ENCODE data around the gene CHST11.

The CHST11 gene

DNA sequence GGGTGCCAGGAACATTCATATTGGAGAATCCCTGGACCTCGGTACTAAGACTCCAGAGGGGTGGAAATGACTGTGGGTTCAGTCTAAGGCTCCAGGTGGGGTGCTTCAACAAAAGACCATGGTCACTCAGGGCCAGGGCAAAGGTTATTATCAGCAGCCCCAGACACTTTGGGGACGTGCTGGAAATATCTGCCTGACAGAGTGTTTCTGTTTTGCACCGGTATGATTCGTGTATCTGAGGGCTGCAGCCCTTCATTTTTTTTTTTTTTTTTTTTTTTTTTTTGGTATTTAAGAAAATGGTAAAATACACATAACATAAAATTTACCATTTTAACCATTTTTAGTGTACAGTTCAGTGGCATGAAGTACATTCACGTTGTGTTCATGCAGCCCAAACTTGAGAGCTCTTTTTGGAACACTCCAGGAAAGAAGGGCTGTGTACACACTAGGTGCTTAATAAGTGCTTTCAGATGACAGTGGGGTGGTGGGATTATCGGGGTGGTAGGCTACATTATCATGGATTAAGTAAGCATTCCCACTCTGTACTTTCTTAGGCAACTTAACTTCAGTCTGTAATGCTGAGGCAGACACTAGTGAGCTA lies 120.3 kb downstream of the CHST11 start:
- Mint-ChIP-seq H3K4me1 (ENCODE audit: low read depth in 2 of 2) (peaks cover 60 to 71% of the 10 kb centered on the region in 2 donors), H3K27me3 (no peaks in the 10 kb centered on the region), H3K9me3 (no peaks in the 10 kb centered on the region), H3K27ac (peak overlapping the region; percentile 67), H3K4me3 (no peak overlapping the region), H3K36me3 (ENCODE audit: insufficient read depth) (no peaks in the 10 kb centered on the region)
- ATAC-seq (replicated peaks) (no peak), DNase-seq (no peak)

DNA sequence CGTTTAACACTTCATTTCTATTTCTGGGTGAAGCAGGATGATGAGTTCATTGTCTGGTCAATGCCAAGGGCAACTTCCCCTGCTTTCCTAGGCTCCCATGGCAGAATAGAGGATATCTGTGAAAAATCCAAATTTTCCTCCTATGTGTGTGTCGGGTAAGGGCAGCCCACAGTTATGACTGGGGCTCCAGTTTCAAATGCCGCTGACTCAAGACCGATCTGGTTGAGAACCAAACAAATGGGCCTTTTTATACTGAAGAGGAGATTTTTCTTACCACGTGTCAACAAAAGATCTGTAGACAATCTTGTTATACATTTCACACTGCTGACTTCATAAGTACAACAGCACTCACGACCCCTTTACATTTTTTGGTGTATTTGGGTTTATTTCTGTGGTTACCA lies 120.8 kb downstream of the CHST11 start:
- ATAC-seq (replicated peaks) = peak; percentile 16
- Mint-ChIP-seq H3K9me3 (no peaks in the 10 kb centered on the region), H3K4me3 (peak overlapping the region in 1 of 2 donors; percentile 17), H3K27ac (peak overlapping the region; percentile 63 to 67), H3K36me3 (ENCODE audit: insufficient read depth) (no peaks in the 10 kb centered on the region), H3K27me3 (no peaks in the 10 kb centered on the region), H3K4me1 (ENCODE audit: low read depth in 2 of 2) (peaks cover 63 to 72% of the 10 kb centered on the region in 2 donors)
- no peak for DNase-seq

- Mint-ChIP-seq H3K4me1 (ENCODE audit: low read depth in 2 of 2) (peaks cover 69 to 78% of the 10 kb centered on the region in 2 donors), H3K9me3 (no peaks in the 10 kb centered on the region), H3K27me3 (no peaks in the 10 kb centered on the region), H3K27ac (peak overlapping the region; percentile 50 to 63), H3K36me3 (ENCODE audit: insufficient read depth) (no peaks in the 10 kb centered on the region), H3K4me3 (no peak overlapping the region)
- ATAC-seq (replicated peaks) (no peak), DNase-seq (no peak)
Measured at GRCh38 chr12:104578453-104578852, 121.7 kb downstream of the CHST11 start.

DNA sequence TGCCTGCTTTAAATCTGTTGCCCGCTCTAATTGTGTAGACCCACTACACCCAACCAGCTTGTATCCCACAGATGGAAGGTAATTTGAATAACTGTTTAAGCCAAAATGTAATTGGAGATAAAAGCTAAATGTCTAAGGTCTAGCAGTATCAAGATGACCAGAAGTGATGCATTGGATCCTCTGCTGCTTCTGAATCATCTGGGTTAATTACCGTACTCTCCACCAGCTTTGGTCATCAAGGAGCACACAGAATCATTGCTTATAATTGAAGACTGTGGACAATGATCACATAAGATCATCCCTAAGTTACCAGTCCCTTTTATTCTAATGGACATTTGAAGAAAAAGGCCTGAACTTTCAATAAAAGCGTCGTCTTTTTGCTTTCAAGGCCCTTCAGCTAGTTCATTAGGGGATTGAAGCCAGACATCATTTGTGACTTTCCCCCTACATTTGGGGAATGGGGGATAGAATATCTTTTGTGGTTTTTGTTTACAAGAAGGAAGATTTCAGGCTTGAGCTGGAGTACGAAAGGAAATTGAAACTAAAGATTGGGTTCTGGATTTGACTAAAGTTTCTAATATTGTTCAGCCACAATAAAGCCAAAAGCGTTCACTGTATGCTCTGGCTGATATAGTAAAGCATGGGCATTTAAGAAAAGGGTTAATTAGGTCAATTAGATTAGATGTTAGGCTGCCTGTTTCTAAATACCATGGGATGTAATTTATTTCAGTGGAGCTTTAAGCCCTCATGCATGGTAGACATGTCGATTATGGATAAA lies 123.2 kb downstream of the CHST11 start:
- Mint-ChIP-seq H3K36me3 (ENCODE audit: insufficient read depth) (no peaks in the 10 kb centered on the region), H3K4me3 (peak overlapping the region; percentile 13 to 21), H3K27ac (peak overlapping the region; percentile 50 to 71), H3K9me3 (no peaks in the 10 kb centered on the region), H3K4me1 (ENCODE audit: low read depth in 2 of 2) (peaks cover 73 to 88% of the 10 kb centered on the region in 2 donors), H3K27me3 (no peaks in the 10 kb centered on the region)
- ATAC-seq (replicated peaks) (no peak), DNase-seq (no peak)

- Mint-ChIP-seq H3K4me3 (no peak overlapping the region), H3K4me1 (ENCODE audit: low read depth in 2 of 2) (peaks cover 72 to 88% of the 10 kb centered on the region in 2 donors), H3K36me3 (ENCODE audit: insufficient read depth) (no peaks in the 10 kb centered on the region), H3K27me3 (no peaks in the 10 kb centered on the region), H3K27ac (peak overlapping the region; percentile 50 to 71), H3K9me3 (no peaks in the 10 kb centered on the region)
- ATAC-seq (replicated peaks) = no peak
- no peak for DNase-seq
Measured at GRCh38 chr12:104581005-104581570, 124.3 kb downstream of the CHST11 start.

DNA sequence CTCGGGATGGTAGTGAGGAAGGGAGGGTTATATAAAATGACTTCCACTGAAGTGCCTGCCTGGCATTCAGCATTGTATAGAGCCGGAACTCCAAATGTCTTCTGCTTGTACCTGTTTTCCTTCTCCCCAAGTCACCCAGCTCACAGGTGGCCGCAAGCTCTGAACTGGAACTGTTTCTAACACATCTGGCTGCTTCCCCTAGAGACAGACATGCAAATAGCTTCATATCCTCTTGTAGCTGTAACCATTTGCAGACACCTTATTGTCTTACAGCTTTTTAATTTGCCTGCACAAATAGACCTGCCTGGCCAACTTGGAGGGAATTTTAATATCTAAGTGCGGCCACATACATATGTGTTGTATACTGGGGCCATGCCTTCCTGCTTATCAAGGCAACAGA lies 126.0 kb downstream of the CHST11 start:
- Mint-ChIP-seq H3K27ac (peak overlapping the region; percentile 50 to 71), H3K4me3 (peak overlapping the region in 1 of 2 donors; percentile 3)
- ATAC-seq (replicated peaks) = peak; percentile 63

GRCh38 chr12:104583301-104583700 lies 126.6 kb downstream of the CHST11 start:
- ATAC-seq (replicated peaks) = no peak
- Mint-ChIP-seq H3K4me3 (no peak overlapping the region), H3K27me3 (no peaks in the 10 kb centered on the region), H3K27ac (peak overlapping the region; percentile 50 to 71), H3K36me3 (ENCODE audit: insufficient read depth) (no peaks in the 10 kb centered on the region), H3K9me3 (no peaks in the 10 kb centered on the region), H3K4me1 (ENCODE audit: low read depth in 2 of 2) (peaks cover 59 to 76% of the 10 kb centered on the region in 2 donors)
- DNase-seq = no peak

More for the DNA sequence above, 126.0 kb downstream of the CHST11 start:
- Mint-ChIP-seq H3K27me3 (no peaks in the 10 kb centered on the region), H3K4me1 (ENCODE audit: low read depth in 2 of 2) (peaks cover 62 to 81% of the 10 kb centered on the region in 2 donors), H3K9me3 (no peaks in the 10 kb centered on the region), H3K36me3 (ENCODE audit: insufficient read depth) (no peaks in the 10 kb centered on the region)
- no peak for DNase-seq

- Mint-ChIP-seq H3K27me3 (no peaks in the 10 kb centered on the region), H3K9me3 (no peaks in the 10 kb centered on the region), H3K4me1 (ENCODE audit: low read depth in 2 of 2) (peaks cover 54 to 69% of the 10 kb centered on the region in 2 donors), H3K27ac (peak overlapping the region; percentile 1 to 52), H3K36me3 (ENCODE audit: insufficient read depth) (peaks cover 8% of the 10 kb centered on the region), H3K4me3 (no peak overlapping the region)
- ATAC-seq (replicated peaks) = no peak
- DNase-seq = no peak
Measured at GRCh38 chr12:104585448-104586055, 128.8 kb downstream of the CHST11 start.

- no peaks in the 10 kb centered on the region for H3K27me3 Mint-ChIP-seq
- H3K4me1 Mint-ChIP-seq (ENCODE audit: low read depth in 2 of 2) = peaks cover 57 to 72% of the 10 kb centered on the region in 2 donors
- peak overlapping the region in 1 of 2 donors; percentile 52 for H3K27ac Mint-ChIP-seq
- peaks cover 8% of the 10 kb centered on the region for H3K36me3 Mint-ChIP-seq (ENCODE audit: insufficient read depth)
- DNase-seq = no peak
- H3K4me3 Mint-ChIP-seq = no peak overlapping the region
- H3K9me3 Mint-ChIP-seq = no peaks in the 10 kb centered on the region
- ATAC-seq (replicated peaks) = no peak
Measured at GRCh38 chr12:104586351-104586919, 129.7 kb downstream of the CHST11 start.

GRCh38 chr12:104588047-104588920 lies 131.5 kb downstream of the CHST11 start:
- H3K27ac Mint-ChIP-seq = peak overlapping the region; percentile 17 to 57
- no peak for DNase-seq
- H3K9me3 Mint-ChIP-seq = no peaks in the 10 kb centered on the region
- no peak overlapping the region for H3K4me3 Mint-ChIP-seq
- no peaks in the 10 kb centered on the region for H3K27me3 Mint-ChIP-seq
- peaks cover 8% of the 10 kb centered on the region for H3K36me3 Mint-ChIP-seq (ENCODE audit: insufficient read depth)
- H3K4me1 Mint-ChIP-seq (ENCODE audit: low read depth in 2 of 2) = peaks cover 47 to 72% of the 10 kb centered on the region in 2 donors
- no peak for ATAC-seq (replicated peaks)

- ATAC-seq (replicated peaks) (no peak), DNase-seq (no peak)
- peaks cover 41 to 72% of the 10 kb centered on the region in 2 donors for H3K4me1 Mint-ChIP-seq (ENCODE audit: low read depth in 2 of 2)
- peak overlapping the region; percentile 17 to 57 for H3K27ac Mint-ChIP-seq
- H3K9me3 Mint-ChIP-seq = no peaks in the 10 kb centered on the region
- H3K36me3 Mint-ChIP-seq (ENCODE audit: insufficient read depth) = peaks cover 9% of the 10 kb centered on the region
- no peaks in the 10 kb centered on the region for H3K27me3 Mint-ChIP-seq
- H3K4me3 Mint-ChIP-seq = no peak overlapping the region
Measured at GRCh38 chr12:104588921-104589590, 132.3 kb downstream of the CHST11 start.

- no peak for DNase-seq
- no peaks in the 10 kb centered on the region for H3K9me3 Mint-ChIP-seq
- no peaks in the 10 kb centered on the region for H3K27me3 Mint-ChIP-seq
- H3K4me3 Mint-ChIP-seq = no peak overlapping the region
- peaks cover 45 to 71% of the 10 kb centered on the region in 2 donors for H3K4me1 Mint-ChIP-seq (ENCODE audit: low read depth in 2 of 2)
- H3K36me3 Mint-ChIP-seq (ENCODE audit: insufficient read depth) = peaks cover 13% of the 10 kb centered on the region
- peak overlapping the region in 1 of 2 donors; percentile 86 for H3K27ac Mint-ChIP-seq
- no peak for ATAC-seq (replicated peaks)
Measured at GRCh38 chr12:104590022-104590421, 133.3 kb downstream of the CHST11 start.

All from effector memory CD8-positive, alpha-beta T cell (primary cell).